ENCODE results near the gene GDF2. TPM values are rescaled to one million over a fixed set of nuclear protein-coding genes. Genes with fewer than 3 reads are reported as not detected.

Gene GDF2
- total RNA-seq, 1 donor from 2014 or later = not detected

DNA sequence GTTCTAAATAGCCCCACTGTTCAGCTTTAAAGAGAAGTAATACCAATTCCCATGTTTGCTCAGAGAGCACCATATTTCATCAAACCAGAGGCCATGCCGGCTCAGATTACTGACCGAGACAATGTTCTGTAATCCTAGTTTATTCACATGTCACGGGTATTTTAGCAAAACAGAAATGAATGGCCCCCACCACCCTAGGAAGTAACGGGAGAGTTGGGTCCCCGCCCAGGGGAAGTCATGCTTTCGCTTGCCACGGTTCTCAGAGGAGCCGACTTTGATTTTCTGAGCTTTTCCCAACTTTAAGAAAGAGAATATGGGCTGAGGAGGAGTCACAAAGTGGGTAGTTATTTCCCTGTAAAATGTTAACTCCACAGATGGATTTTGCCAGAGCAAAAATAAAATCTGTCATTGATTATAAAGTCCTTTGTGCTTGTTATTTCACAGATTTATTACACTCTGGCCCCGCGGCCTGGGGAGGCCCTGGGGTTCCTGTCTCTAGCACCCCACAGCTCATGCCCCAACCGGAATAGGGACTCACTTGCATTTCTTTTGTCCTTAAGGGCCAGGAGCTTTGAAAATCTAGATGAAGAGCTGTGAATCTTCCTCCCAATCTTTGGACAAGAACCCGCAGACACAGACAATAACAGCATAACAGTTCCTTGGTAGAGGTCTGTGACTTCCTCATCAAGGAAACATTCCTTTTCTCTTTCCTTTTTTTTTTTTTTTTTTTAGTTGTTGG, 25.9 kb upstream of the GDF2 start:
- TF ChIP-seq, protein P1, sequence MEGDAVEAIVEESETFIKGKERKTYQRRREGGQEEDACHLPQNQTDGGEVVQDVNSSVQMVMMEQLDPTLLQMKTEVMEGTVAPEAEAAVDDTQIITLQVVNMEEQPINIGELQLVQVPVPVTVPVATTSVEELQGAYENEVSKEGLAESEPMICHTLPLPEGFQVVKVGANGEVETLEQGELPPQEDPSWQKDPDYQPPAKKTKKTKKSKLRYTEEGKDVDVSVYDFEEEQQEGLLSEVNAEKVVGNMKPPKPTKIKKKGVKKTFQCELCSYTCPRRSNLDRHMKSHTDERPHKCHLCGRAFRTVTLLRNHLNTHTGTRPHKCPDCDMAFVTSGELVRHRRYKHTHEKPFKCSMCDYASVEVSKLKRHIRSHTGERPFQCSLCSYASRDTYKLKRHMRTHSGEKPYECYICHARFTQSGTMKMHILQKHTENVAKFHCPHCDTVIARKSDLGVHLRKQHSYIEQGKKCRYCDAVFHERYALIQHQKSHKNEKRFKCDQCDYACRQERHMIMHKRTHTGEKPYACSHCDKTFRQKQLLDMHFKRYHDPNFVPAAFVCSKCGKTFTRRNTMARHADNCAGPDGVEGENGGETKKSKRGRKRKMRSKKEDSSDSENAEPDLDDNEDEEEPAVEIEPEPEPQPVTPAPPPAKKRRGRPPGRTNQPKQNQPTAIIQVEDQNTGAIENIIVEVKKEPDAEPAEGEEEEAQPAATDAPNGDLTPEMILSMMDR (IDR thresholded peaks at IDR 0.05) = no peak
- H3K4me1 Mint-ChIP-seq (ENCODE audit: unreplicated experiment) = peaks cover 10% of the 10 kb centered on the region
- no peak overlapping the region for H3K4me3 Mint-ChIP-seq (ENCODE audit: unreplicated experiment)
- no peaks in the 10 kb centered on the region for H3K36me3 Mint-ChIP-seq (ENCODE audit: unreplicated experiment)
- H3K27me3 Mint-ChIP-seq (ENCODE audit: unreplicated experiment) = peaks cover 69% of the 10 kb centered on the region
- no peaks in the 10 kb centered on the region for H3K9me3 Mint-ChIP-seq (ENCODE audit: unreplicated experiment)
- no peak for DNase-seq (ENCODE audit: extremely low spot score, unreplicated experiment)
- H3K27ac Mint-ChIP-seq (ENCODE audit: unreplicated experiment) = no peak overlapping the region

DNA sequence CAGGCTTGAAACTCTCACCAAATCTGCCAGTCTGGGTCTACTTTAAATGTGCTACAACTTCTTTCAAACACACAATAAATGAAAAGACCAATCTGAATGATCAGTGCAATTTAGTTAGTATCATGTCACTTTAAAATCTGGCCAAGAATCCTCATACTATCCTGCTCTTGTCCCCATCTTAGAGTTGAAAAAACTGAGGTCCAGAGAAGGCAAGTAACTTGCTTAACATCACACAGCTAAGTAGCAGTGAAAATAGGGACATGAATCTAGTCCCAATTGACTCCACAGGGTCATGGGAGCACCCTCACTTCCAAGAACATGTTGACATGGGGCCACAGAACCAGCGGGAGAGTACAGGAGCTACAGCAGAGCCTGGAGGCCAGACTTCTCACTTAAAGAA, 25.3 kb upstream of the GDF2 start:
- Mint-ChIP-seq H3K4me3 (ENCODE audit: unreplicated experiment) (no peak overlapping the region), H3K27me3 (ENCODE audit: unreplicated experiment) (peaks cover 70% of the 10 kb centered on the region), H3K9me3 (ENCODE audit: unreplicated experiment) (no peaks in the 10 kb centered on the region), H3K27ac (ENCODE audit: unreplicated experiment) (no peak overlapping the region), H3K36me3 (ENCODE audit: unreplicated experiment) (no peaks in the 10 kb centered on the region), H3K4me1 (ENCODE audit: unreplicated experiment) (peaks cover 10% of the 10 kb centered on the region)
- DNase-seq (ENCODE audit: extremely low spot score, unreplicated experiment) = no peak
- TF ChIP-seq, protein P1 (IDR thresholded peaks at IDR 0.05) = no peak

DNA sequence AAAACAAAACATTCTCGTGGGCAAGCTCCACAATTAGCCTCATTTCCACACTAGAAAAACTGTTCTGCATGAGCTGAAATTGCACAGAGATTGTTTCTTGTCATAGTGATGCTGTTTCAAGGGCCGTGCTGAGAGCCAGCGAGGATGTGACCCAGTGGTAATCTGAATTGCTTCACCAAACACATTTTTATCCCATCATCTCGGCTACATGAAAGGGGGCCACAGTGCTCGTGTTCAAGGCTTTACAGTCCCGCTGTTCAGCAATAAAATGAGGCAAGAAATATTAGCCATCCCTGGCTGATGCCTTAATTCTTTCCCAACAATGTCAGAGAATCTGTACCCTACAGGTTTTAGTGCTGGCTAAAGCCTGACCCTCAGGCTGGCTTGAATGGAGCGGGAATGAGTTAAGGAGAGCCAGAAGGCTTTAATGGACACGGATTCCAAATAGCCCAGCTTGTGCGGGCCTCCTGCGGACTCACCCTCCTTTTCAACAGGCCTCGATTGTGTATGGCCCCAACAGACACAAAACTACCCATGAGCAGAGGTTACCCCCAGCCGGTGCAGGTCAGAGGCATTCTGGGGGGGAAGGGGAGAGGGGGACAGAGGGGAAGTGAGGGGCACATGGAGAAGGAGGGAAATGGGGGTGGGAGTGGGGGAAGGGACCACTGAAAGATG, 24.3 kb upstream of the GDF2 start:
- Mint-ChIP-seq H3K9me3 (ENCODE audit: unreplicated experiment) (no peaks in the 10 kb centered on the region), H3K4me1 (ENCODE audit: unreplicated experiment) (peaks cover 10% of the 10 kb centered on the region), H3K4me3 (ENCODE audit: unreplicated experiment) (no peak overlapping the region), H3K27ac (ENCODE audit: unreplicated experiment) (no peak overlapping the region), H3K27me3 (ENCODE audit: unreplicated experiment) (peaks cover 72% of the 10 kb centered on the region), H3K36me3 (ENCODE audit: unreplicated experiment) (no peaks in the 10 kb centered on the region)
- TF ChIP-seq, protein P1 (IDR thresholded peaks at IDR 0.05) = no peak
- no peak for DNase-seq (ENCODE audit: extremely low spot score, unreplicated experiment)

DNA sequence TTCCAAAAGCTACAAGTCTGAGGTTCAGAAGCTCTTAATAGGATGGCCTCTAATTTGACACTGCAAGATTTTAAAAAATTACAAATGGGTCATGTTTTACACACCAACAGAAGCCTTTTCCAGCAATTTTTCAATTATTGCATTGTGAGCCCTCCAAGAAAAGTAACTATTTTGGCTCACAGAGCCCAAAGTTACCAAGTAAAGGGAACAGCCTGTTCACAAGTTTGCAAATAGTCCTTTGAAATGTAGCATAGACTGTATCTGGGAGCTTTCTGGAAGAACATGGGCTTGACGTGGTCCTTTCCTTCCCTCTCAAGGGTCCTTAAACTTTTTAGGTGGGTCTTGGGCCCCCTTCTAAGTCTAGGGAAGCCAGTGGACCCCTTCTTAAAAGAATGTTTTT, 23.5 kb upstream of the GDF2 start:
- Mint-ChIP-seq H3K27ac (ENCODE audit: unreplicated experiment) (no peak overlapping the region), H3K4me1 (ENCODE audit: unreplicated experiment) (peaks cover 10% of the 10 kb centered on the region), H3K36me3 (ENCODE audit: unreplicated experiment) (no peaks in the 10 kb centered on the region), H3K9me3 (ENCODE audit: unreplicated experiment) (no peaks in the 10 kb centered on the region), H3K4me3 (ENCODE audit: unreplicated experiment) (no peak overlapping the region), H3K27me3 (ENCODE audit: unreplicated experiment) (peaks cover 78% of the 10 kb centered on the region)
- no peak for DNase-seq (ENCODE audit: extremely low spot score, unreplicated experiment)
- TF ChIP-seq, protein P1 (IDR thresholded peaks at IDR 0.05) = no peak
